HG03457 (cell line): Measurements from ENCODE around the gene UMAD1.
"Not testable (repeated sequence)": the region's sequence is repeated elsewhere in the genome, so short reads cannot be mapped to it uniquely, and the experiment has no call there.

ENCODE experiments used
- ATAC-seq: cut with Tn5 transposase; IDR thresholded peaks from one replicate; pipeline ENCODE4 v1.9.1; 2021; ENCODE audit warnings: moderate number of reproducible peaks; ENCODE audit not compliant: unreplicated experiment

The UMAD1 gene

DNA sequence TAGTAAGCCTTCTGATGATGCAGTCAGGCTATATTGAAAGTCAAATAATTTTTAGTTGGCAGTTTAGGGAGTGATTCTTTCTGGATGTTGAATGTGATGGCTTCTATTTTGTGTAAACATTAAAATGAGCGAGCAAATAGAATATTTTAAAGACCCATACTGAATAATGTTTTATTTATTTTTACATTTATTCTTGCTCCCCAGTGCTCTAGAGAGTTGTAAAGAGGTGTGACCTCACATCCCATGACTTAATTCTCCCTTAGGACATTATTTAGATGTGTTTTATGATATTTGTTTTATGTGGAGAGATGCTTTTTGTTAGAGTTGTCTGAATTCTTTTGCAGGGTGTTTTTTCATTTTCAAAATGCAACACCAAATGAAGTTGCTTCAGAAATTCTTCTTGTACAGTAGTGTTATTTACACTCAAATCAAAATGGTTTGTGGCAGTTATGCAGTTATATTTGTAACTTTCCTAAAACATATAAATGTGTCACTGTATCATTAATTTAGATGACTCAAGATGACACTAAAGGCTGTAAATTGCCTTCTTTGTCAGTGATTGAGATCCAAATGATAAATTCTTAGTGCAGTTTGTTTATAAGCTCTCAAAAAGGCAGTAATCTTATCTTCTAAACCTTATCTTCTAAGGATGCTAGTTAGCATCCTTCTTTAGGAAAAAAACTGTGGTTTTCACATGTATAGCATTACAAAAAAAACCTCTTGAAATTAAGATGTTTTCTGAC, 12.4 kb downstream of the UMAD1 start:
- no peak for ATAC-seq

GRCh38 chr7:7653593-7654187, 13.1 kb downstream of the UMAD1 start:
- no peak for ATAC-seq

DNA sequence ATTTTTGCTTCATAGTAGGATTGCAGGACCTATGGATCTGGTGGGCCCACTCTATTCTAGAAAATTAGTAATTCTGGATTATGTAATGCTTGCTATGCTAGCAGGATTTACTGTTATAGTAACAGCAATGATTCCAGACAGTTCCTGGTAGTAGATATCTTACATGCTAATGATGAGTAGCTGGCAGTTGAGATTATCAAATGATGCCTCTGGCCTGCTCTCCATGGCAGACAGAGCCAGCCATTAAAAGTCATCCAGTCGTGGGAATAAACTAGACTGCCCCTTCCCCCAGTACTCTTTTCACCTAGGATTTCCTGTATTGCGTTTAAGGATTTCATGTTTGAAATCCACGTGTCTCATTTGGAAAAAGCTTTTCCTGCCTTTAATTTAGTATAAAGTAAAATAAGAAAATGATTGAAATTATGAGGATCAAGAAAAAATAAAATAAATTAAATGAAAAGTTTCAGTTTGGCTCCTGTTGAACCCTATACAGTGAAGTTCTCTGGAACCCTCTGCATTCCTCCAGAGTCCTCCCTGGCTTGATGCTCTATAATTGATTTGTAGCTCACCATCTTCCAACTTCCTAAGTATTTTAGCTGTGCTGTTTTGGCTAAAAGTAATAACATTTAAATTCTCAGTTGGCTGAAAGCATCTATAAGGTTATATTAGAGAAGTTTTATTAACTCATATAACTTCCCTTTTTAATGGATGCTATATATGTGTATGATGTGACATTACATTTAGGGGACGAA, 14.6 kb downstream of the UMAD1 start:
- no peak for ATAC-seq

DNA sequence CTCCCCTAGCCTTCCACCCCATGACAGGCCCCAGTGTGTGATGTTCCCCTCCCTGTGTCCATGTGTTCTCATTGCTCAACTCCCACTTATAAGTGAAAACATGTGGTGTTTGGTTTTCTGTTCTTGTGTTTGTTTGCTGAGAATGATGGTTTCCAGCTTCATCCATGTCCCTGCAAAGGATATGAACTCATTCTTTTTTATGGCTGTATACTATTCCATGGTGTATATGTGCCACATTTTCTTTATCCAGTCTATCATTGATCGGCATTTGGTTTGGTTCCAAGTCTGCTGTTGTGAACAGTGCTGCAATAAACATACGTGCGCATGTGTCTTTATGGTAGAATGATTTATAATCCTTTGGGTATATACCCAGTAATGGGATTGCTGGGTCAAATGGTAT, 15.9 kb downstream of the UMAD1 start:
- not testable (repeated sequence) for ATAC-seq

DNA sequence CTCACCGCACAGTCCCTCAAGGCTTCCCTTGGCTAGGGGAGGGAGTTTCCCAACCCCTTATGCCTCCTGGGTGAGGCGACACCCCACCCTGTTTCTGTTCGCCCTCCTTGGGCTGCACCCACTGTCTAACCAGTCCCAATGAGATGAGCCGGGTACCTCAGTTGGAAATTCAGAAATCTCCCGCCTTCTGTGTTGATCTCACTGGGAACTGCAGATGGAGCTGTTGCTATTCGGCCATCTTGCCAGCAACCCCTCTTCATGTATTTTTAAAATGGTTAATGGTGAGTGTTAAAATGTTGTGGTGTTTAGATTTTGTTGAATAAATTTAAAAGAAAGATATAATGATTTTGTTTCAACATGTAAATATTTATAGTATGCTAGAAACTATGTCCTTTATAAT, 22.0 kb downstream of the UMAD1 start:
- ATAC-seq, result no peak

DNA sequence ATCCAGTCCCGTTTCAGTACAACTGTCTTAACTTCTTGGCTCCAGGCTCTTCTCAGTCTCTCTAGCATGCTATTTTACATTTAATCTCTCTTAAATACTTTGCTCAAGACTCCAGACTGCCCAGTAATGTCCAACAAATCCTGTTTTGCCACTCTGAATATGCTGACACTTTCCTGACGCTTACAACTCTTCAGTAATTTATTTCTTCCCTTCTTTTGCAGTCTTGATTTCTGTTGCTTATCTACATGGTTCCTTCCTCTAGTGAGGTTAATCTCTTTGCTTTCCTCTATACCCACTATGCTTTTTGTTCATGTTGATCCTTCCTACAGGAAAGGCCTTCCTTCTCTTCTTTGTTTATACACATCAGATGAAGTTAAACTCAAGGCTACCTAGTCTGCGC, 23.7 kb downstream of the UMAD1 start:
- ATAC-seq, result no peak

- ATAC-seq, result no peak
Observed at GRCh38 chr7:7665031-7665430, 24.5 kb downstream of the UMAD1 start.

GRCh38 chr7:7667187-7667586, 26.6 kb downstream of the UMAD1 start:
- no peak for ATAC-seq

DNA sequence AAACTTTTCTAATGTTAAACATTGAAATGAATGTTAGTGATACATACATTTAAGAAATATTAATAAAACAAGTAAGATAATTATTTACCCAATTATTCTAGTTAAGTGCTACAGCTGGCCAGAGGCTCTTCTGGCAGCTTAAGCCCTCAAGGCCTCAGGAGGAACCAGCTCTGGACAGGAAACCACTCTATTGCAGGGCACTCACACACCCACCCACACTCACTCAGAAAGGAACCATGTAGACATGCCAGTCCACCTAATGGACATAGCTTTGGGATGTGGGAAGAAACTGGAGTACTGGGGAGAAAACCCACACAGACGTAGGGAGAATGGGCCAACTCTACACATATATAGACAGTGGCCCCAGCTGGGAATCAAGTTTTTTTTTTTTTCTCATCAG, 28.2 kb downstream of the UMAD1 start:
- ATAC-seq, result no peak

GRCh38 chr7:7670490-7670889, 29.9 kb downstream of the UMAD1 start:
- no peak for ATAC-seq

DNA sequence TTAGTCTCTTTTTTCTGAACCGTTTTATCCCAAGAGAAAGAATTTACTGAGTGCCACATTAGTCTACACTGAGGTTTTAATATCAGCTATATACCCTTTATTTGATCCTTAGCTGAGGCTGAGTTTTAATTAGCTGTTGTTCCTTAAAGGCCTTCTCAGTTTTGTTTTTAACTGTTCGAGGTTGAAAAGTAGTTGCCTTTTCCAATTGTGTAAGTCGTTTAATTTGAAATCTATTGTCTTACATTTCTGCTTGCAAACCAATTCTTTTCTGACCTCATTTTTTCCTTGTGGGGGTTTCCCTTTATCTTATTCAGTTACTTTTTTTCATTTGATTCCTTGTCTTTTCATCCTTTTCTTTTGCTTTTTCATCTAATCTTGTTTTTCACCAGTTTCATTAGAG, 30.8 kb downstream of the UMAD1 start:
- ATAC-seq, result no peak

GRCh38 chr7:7672545-7673239, 32.1 kb downstream of the UMAD1 start:
- ATAC-seq, result no peak

GRCh38 chr7:7673240-7673550, 32.6 kb downstream of the UMAD1 start:
- no peak for ATAC-seq

GRCh38 chr7:7675686-7676085, 35.1 kb downstream of the UMAD1 start:
- no peak for ATAC-seq

DNA sequence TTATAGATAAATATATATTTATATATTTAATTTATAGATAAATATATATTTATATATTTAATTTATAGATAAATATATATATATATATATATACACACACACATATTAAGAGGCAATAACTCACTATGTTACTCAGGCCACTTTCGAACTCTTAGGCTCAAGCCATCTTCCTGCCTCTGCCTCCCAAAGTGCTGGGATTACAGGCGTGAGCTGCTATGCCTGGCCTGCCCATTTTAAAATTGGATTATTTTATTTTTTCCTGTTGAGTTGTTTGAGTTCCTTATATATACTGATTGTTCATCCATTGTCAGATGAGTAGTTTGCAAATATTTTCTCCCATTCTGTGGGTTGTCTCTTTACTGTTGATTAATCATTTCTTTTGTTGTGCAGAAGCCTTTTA, 39.1 kb downstream of the UMAD1 start:
- not testable (repeated sequence) for ATAC-seq

- ATAC-seq, result peak; percentile 77
Observed at GRCh38 chr7:7681191-7681935, 40.8 kb downstream of the UMAD1 start.

- no peak for ATAC-seq
Observed at GRCh38 chr7:7681936-7682329, 41.4 kb downstream of the UMAD1 start.

DNA sequence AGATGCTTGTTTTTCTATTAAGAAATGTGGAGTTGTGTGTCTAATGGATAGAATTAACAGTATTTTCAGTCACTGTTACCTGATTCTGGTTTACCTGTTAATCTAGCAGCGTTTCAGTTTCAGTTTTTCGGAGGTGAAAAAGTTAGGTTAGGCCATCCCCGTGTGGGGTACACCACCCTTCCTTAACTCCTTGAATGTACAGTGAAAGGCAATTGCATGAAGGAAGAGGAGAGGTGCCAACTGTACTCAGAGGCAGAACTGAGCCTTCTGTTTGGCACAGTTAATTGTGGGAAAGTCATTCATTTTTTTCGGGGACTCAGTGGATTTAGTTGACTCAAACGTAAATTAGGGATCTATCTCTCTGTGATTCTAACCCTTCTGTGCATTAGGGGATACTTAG, 42.3 kb downstream of the UMAD1 start:
- no peak for ATAC-seq

DNA sequence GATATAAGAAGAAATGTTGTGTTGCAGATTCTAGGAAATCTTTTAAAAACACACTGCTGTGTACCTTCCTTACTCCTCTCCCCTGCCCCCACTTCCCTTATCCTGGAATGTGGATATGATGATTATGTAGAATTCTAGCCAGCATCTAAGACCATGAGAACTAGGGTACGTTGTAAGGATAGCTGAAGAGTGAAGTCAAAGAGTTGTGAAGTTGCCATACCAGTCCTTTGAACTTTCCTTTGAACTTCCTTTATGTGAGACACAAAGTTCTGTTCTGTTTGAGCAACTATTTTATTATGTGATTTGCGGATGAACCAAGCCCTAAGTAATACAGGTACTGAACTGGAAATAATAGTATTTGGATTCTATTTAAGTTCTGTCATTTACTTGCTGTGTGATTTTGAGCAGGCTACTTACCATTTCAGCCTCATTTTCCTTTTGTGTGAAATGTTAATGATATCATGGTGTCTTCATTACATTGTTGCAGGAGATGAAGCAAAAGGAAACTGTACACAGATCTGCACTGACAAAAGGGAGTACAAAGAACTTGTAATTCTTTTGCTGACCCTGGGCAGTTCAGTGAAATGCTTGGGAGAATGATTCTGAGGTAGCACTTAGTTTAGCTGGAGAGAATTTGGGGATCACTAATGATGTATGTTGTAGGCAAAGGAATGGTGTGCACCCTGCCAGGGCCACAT, 46.4 kb downstream of the UMAD1 start:
- no peak for ATAC-seq

GRCh38 chr7:7687800-7688199, 47.2 kb downstream of the UMAD1 start:
- ATAC-seq, result no peak
